Measurements from ENCODE around the gene ADRB1. TPM values are rescaled to one million over a fixed set of nuclear protein-coding genes. Genes with fewer than 3 reads are reported as not detected.

ADRB1 gene
- total and polyA plus RNA-seq, 8 donors = 0.49 to 2.1 (median 0.97) TPM

DNA sequence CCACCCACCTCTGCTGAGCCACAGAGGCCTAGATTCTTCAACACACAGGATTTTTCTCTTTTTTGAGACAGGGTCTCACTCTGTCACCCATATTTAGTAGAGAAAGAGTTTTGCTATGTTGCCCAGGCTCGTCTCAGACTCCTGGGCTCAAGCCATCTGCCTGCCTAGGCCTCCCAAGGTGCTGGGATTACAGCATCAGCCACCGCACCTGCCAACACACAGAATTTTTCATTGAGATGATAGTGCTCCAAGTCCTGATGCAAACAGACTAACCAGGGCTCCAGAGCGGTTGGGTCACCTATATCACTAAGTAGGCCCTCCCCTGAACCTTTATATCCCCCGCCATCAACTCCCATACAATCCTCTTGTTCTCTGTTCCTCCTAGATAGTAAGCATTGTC is 24.4 kb upstream of the ADRB1 start:
- intact Hi-C loops (cut with DNase I) = no loop called here
- peaks cover 0 to 2% (median 0%) of the 10 kb centered on the region in 3 donors for H3K4me1 ChIP-seq
- no peak overlapping the region for H3K4me3 ChIP-seq
- FAIRE-seq = no peak
- H3K27me3 ChIP-seq = no peaks in the 10 kb centered on the region
- DNase-seq = no peak
- no peak overlapping the region for H3K27ac ChIP-seq
- no peak for ATAC-seq
- 91 to 96% methylated on average over 4 of the region's 4 CpGs for WGBS, 2 donors
- no peaks in the 10 kb centered on the region for H3K9me3 ChIP-seq
- H3K36me3 ChIP-seq = no peaks in the 10 kb centered on the region
- TF ChIP-seq, protein P1, sequence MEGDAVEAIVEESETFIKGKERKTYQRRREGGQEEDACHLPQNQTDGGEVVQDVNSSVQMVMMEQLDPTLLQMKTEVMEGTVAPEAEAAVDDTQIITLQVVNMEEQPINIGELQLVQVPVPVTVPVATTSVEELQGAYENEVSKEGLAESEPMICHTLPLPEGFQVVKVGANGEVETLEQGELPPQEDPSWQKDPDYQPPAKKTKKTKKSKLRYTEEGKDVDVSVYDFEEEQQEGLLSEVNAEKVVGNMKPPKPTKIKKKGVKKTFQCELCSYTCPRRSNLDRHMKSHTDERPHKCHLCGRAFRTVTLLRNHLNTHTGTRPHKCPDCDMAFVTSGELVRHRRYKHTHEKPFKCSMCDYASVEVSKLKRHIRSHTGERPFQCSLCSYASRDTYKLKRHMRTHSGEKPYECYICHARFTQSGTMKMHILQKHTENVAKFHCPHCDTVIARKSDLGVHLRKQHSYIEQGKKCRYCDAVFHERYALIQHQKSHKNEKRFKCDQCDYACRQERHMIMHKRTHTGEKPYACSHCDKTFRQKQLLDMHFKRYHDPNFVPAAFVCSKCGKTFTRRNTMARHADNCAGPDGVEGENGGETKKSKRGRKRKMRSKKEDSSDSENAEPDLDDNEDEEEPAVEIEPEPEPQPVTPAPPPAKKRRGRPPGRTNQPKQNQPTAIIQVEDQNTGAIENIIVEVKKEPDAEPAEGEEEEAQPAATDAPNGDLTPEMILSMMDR (IDR thresholded peaks at IDR 0.05) = no peak

DNA sequence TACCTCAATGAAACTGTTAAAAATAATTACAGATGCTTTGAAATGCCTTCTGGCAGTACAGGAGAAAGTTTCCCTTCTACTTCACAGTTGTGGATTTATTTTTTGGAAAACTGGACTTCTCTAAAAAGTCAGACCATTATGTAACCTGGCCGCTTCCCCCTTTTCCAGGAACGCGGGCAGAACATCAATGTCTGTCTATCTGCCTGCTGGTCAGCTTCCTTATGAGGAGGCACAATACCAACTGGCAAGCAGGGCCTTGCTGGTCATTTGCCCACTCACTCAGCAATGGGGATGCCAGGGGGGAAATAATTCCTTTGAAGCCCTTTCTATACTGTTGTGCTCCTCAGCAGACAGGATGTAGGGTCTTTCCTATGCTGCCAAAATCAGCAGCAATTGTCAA is 22.5 kb upstream of the ADRB1 start:
- DNase-seq = no peak
- intact Hi-C loops (cut with DNase I) = no loop called here

DNA sequence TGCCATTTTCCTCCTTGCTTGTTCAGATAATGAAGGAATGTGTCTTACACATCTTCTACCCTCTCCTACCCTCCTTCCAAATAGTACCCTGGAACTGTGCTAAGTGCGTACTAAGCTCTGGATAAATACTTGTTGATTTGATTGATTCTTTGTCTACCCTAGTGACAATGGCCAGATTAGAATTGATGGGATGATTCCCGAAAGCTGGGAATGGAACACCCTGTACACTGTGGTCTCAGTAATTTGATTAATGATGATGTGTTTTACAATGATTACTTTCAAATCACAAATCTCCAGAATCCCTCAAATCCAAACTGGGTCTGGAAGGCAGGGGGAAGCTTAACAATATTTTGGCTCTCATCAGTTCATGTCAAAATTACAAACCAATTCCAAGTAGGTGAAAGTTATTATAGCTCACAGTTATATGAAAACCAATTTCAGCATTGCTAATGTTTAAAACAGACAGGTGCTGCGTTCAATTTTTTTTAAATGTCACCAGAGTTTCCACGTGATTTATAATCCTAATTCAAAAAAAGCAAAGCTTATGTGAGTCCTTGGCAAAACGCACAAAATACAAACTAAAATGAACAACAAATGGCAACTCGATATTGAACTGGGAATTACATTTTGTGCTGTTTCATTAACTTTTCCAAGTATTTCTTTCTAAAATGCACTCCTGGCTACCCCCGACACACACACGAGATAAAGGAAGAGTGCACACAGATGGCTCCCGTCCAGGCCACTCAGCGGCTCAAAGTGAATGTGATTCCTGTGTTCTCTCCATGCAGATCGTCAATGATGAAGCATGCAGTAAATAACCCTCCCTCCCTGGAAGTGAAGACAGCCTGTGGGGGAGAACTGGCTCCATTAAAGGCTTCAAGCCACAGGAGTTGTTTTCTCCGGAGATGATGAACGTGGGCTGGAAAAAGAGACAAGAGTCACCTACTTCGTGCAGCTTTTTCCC is 21.7 kb upstream of the ADRB1 start:
- FAIRE-seq (no peak), DNase-seq (no peak), ATAC-seq (peak in 1 of 4 donors; percentile 36)
- peak overlapping the region in 1 of 4 donors; percentile 18 for H3K27ac ChIP-seq
- intact Hi-C loops (cut with DNase I) = no loop called here
- TF ChIP-seq, protein P1 (IDR thresholded peaks at IDR 0.05) = no peak
- no peaks in the 10 kb centered on the region for H3K9me3 ChIP-seq
- no peaks in the 10 kb centered on the region for H3K36me3 ChIP-seq
- peaks cover 0 to 2% (median 0%) of the 10 kb centered on the region in 3 donors for H3K4me1 ChIP-seq
- H3K27me3 ChIP-seq = no peaks in the 10 kb centered on the region
- 61 to 65% methylated on average over 14 of the region's 14 CpGs for WGBS, 2 donors
- no peak overlapping the region for H3K4me3 ChIP-seq

More for the DNA sequence above, 22.5 kb upstream of the ADRB1 start:
- TF ChIP-seq, protein P1 (IDR thresholded peaks at IDR 0.05) = no peak
- no peak for FAIRE-seq
- ATAC-seq = peak in 1 of 4 donors; percentile 18
- 58 to 76% methylated on average over 3 of the region's 3 CpGs for WGBS, 2 donors
- no peaks in the 10 kb centered on the region for H3K27me3 ChIP-seq
- no peak overlapping the region for H3K4me3 ChIP-seq
- H3K4me1 ChIP-seq = peaks cover 0 to 2% (median 0%) of the 10 kb centered on the region in 3 donors
- no peaks in the 10 kb centered on the region for H3K36me3 ChIP-seq
- H3K9me3 ChIP-seq = no peaks in the 10 kb centered on the region
- H3K27ac ChIP-seq = peak overlapping the region in 1 of 4 donors; percentile 18

DNA sequence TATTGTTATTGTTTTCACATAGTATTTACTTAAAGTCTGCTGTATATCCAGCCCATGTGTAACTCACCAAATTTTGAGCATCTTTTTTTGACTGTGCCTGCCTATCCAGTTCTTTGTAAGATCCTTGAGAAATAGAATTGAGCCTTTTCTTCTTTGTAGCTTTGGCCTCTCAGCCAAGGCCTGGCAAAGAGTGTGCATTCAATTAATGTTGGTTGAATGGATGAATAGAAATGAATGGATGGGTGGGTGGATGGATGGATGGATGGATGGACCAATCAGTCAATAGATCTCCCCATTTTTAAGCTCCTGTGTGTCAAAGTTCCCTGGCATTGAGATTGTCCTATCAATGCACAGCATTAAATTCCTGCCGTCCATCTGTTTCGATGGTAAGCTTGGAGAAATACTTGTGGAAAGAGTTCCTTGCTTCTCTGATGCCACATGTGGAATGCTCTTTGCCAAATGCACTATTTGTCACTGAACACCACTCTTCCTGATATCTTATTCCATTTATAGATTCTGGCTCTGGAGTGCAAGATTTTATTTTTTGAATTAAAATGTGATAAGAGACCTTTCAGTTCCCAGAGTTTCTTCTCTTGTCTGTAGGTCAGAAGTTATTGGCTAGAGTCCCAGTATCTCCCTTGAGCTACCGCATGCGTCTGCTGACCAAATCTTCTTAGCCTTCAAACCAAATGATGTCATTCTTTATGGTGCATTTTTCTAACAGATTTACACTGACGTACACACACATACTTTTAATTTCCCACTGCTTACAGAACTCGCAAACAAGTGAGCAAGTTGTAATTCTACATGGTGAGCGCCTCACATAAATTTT is 20.7 kb upstream of the ADRB1 start:
- intact Hi-C loops (cut with DNase I) = no loop called here
- FAIRE-seq = no peak

More for the DNA sequence above, 20.7 kb upstream of the ADRB1 start:
- no peak overlapping the region for H3K27ac ChIP-seq
- H3K4me1 ChIP-seq = peaks cover 0 to 2% (median 0%) of the 10 kb centered on the region in 3 donors
- no peak for DNase-seq
- ATAC-seq = no peak
- no peak overlapping the region for H3K4me3 ChIP-seq
- no peaks in the 10 kb centered on the region for H3K27me3 ChIP-seq
- H3K9me3 ChIP-seq = no peaks in the 10 kb centered on the region
- 74 to 75% methylated on average over 7 of the region's 7 CpGs for WGBS, 2 donors
- TF ChIP-seq, protein P1 (IDR thresholded peaks at IDR 0.05) = no peak
- no peaks in the 10 kb centered on the region for H3K36me3 ChIP-seq
